HG03196 (cell line): ENCODE results near the gene SH3BP1.

ENCODE experiments used
- ATAC-seq: cut with Tn5 transposase; IDR thresholded peaks from one replicate; pipeline ENCODE4 v1.9.1; 2021; ENCODE audit not compliant: unreplicated experiment

Gene SH3BP1

GRCh38 chr22:37632174-37633088 lies 7.0 kb upstream of the SH3BP1 start:
- ATAC-seq, result no peak

GRCh38 chr22:37633089-37633624 lies 6.3 kb upstream of the SH3BP1 start:
- ATAC-seq, result peak; percentile 48

- peak; percentile 53 for ATAC-seq
Observed at GRCh38 chr22:37633625-37634416, 5.6 kb upstream of the SH3BP1 start.

GRCh38 chr22:37634417-37634924 lies 5.0 kb upstream of the SH3BP1 start:
- ATAC-seq, result no peak

- no peak for ATAC-seq
Observed at GRCh38 chr22:37635157-37635556, 4.3 kb upstream of the SH3BP1 start.

GRCh38 chr22:37636186-37636948 lies 3.1 kb upstream of the SH3BP1 start:
- ATAC-seq, result no peak

GRCh38 chr22:37636949-37637273 lies 2.6 kb upstream of the SH3BP1 start:
- no peak for ATAC-seq

GRCh38 chr22:37638391-37639069 lies 939 bp upstream of the SH3BP1 start:
- no peak for ATAC-seq

GRCh38 chr22:37639771-37640590 lies 512 bp downstream of the SH3BP1 start:
- no peak for ATAC-seq

- ATAC-seq, result no peak
Observed at GRCh38 chr22:37640591-37641560, 1.4 kb downstream of the SH3BP1 start.

GRCh38 chr22:37641561-37641949 lies 2.1 kb downstream of the SH3BP1 start:
- ATAC-seq, result no peak

GRCh38 chr22:37643225-37643847 lies 3.9 kb downstream of the SH3BP1 start:
- no peak for ATAC-seq

- no peak for ATAC-seq
Observed at GRCh38 chr22:37647317-37647716, 7.8 kb downstream of the SH3BP1 start.

GRCh38 chr22:37647928-37648327 lies 8.5 kb downstream of the SH3BP1 start:
- no peak for ATAC-seq

- no peak for ATAC-seq
Observed at GRCh38 chr22:37650463-37651136, 11.1 kb downstream of the SH3BP1 start.

- no peak for ATAC-seq
Observed at GRCh38 chr22:37654563-37655251, 15.2 kb downstream of the SH3BP1 start.

- ATAC-seq, result no peak
Observed at GRCh38 chr22:37655252-37655563, 15.7 kb downstream of the SH3BP1 start.
